HT1080 (cell line): ENCODE measurements around the gene NPTXR. TPM values are rescaled to one million over a fixed set of nuclear protein-coding genes. Genes with fewer than 3 reads are reported as not detected.

Experiments
- DNase-seq: peaks from one replicate; pipeline ENCODE4 v3.0.0-alpha.2; 2015; ENCODE audit warnings: low read depth
- total RNA-seq: library from RNA; depleted of rRNA; stranded (reverse); fragments of >200 nt; shearing (Covaris generic); gene quantifications from 2 replicates; pipeline ENCODE4 v1.2.3, GENCODE V29; 2014

NPTXR gene
- total RNA-seq, 1 experiment from 2014 or later = 2.9 TPM

DNA sequence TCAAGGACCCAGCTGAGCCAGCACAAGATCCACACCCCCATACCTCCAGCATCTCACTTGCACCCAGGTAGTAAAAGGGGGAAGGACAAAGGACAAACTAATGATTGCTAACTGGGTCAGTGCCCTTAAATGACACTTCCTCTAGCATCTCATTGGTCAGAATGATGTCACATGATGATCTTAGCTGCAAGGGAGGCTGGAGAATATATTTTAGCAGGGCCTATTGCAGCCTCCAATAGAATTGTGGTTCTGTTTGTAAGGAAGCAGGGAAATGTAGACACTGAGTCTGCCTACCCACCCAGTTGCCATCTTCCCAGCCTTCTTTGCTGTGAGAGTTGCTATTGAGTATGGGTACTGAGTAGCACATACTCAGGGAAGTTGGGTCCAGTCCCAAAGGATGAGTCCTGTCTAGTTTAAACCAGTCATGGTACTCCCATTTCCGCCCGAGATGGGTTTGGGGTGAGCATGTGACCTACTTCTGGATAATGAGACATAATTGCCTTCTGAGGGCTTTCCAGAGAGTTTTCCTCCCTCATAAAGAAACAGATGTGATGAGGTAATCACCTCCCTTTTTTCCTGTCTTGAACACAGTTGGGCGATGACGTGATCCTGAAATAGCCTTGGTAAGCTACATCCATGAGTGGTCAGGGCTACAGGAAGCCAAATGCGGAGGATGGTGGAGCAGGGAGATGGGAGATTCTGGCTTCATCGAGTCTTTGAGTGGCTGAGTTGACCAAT lies 44.4 kb downstream of the NPTXR start:
- DNase-seq = peak; percentile 64

DNA sequence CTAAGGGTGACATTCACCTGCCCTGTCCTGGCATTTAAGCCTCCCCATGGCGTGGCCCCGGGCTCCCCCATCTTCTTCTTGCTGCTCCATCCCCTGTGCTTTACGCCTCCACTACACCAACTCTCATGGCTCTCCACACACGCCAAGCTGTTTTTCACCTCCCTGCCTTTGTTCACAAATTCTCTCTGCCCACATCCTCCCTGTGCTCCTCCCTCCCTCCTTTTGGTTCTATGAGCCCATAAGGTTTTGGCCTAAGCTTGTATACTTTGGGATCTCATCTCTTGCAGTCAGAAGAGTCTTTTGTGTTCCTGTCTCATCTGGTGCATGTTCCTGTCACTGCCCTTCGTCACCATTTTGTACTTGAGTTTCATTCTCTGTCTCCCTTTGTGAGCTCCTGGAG lies 45.3 kb downstream of the NPTXR start:
- no peak for DNase-seq

DNA sequence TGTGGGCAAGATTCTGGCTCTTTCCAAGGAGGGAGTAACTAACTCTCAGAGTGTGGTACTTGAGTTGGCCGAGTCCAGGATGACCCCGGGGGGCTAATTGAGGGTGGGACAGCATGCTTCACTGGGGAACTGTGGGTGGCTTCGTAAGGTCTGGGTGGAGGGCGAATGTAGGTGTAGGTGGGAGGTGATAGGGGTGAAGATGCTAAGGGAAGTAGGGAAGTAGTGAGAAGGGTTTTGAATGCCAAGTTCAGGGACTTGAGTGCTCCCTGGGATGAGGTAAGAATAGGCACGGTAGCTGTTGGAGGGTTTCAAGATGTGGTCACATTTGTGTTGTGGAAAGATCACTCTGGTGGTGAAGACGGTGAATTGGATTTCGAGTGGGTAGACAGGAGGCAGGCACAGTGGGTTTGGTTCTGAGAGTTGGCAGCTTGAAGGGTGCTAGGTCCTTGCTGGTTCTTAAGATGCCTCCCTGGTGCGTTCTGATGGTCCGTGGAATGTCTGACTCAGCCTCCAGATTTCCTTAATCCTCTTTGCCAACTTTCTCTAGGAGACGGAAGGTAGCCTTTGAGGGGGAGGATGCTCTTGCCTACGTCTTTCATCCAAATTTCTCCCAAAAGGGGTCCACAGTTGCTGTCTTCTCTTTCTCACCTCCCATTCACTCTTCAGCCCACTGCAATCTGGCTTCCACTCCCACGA lies 47.4 kb downstream of the NPTXR start:
- DNase-seq = peak; percentile 26

DNA sequence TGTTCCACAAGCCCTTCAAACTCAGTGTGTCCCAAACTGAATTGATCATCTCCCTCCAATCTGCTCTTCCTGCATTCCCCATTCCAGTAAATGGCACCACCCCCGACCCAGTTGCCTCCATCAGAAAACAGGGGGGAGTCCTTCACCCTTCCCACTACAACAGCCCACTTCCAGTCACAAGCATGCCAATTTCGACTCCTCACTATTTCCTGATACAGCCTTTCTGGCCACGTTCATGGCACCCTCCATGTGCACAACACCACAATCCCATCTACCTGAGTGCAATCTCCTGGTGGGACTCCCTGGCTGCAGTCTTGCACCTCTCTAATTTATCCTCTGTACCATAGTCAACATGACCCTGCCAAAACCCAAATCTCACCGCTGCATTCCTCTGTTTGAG lies 48.3 kb downstream of the NPTXR start:
- no peak for DNase-seq

DNA sequence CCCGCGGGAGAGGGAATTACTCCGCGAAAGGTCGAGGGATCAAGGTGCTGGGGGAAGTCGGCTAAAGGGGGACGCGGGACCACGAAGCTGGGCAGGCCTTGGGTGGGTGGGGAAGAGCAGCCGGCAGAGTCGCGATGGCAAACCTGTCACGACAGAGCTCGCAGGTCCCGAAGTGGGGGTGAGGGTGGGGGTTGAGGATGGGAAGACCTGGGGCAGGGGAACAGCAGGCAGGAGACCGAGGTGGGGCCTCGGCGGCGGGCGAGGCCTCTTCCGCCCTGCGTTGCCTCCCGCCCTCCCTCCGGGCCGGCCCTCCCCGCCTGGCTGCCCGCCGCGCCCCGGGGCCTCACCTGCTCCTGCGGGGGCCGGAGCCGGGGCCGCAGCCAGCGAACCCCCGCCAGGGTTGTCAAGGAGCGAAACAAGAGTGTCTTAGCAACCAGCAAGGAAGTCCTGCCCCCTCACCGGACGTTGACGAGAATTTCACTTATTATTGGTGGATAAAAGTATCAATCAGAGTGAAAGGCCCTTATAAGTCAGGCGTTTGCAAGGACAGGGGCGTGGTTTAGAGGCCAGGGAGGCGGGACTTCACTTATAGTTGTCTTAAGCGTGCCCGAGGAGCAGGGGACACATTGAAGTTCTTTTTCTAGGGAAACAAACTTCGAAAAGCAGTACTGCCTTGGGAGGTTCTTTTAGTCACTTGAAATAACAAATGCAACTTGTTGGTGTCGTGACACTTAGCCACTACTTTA lies 49.9 kb downstream of the NPTXR start, which contains the start of gene DNAL4:
DNAL4 (minus strand) TSS at position 423 of the 746 bp plus-strand sequence. CDS start 11,412 bp downstream, outside the sequence.
- peak; percentile 96 for DNase-seq

DNA sequence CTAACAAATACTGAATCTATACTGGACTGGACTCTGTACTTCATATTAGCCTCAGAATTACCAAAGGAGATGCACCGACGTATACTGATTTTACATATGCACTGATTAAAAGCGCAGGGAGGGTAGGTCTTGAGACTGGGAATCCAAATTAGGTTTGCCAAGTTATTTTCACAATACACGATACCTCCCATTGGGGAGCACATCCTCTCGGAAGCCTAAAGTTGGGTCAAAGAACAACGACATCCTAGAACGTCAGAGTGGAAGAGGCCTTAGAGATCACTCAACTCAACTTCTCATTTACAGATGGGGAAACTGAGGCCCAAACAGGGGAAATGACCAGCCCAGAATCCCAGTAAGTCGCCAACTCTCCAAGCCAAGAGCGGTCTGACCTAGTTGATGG lies 50.5 kb downstream of the NPTXR start:
- no peak for DNase-seq

DNA sequence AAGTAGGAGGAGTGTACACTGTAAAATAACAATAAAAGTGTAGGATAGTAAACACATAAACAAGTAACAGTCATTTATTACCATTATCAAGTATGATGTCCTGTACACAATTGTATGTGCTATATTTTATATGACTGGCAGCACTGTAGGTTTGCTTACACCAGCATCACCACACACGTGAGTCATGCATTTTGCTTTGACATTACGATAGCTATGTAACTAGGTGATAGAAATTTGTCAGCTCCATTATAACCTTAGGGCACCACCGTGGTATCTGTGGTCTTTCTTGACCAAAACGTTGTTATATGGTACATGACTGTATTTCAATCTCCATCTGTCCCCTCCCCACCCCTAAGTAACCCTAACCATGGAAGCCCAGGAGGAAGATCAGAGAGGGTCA lies 51.0 kb downstream of the NPTXR start:
- DNase-seq = peak; percentile 32

DNA sequence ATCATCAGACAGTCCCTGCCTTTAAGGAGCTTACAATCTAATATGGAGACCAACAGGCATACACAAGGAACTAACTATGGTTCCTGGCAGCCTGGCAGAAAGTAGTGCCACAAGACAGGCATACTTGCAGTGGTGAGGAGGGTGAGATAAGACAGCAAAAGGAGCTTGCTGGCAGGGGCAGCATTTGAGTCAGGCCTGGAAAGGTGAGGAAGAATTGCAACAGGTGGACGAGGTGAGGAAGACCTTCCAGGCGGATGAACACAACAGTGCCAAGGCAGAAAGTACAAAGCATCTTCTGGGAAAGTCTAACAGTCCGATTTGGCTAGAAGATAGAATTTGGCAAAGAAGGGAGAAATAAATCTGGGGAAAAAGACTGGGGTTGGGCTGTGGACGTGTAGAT lies 54.2 kb downstream of the NPTXR start:
- DNase-seq = no peak

DNA sequence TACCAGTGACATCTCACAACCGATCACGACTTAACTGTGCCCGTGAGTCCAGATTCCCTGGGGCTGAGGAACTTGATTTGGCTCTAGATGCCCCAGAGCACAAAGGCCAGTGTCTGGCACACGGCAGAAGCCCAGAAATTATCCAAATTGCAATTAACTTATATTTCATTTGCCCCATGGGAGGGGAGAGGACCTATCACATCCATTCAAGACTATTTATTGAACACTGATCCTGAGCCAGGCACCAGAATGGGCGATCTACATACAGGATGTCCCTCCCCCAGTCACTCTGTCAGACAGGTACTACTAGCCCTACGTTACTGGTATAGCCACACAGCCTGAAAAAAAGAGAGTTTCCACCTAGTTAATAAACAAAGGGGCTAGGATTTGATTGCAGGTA lies 55.0 kb downstream of the NPTXR start:
- no peak for DNase-seq

DNA sequence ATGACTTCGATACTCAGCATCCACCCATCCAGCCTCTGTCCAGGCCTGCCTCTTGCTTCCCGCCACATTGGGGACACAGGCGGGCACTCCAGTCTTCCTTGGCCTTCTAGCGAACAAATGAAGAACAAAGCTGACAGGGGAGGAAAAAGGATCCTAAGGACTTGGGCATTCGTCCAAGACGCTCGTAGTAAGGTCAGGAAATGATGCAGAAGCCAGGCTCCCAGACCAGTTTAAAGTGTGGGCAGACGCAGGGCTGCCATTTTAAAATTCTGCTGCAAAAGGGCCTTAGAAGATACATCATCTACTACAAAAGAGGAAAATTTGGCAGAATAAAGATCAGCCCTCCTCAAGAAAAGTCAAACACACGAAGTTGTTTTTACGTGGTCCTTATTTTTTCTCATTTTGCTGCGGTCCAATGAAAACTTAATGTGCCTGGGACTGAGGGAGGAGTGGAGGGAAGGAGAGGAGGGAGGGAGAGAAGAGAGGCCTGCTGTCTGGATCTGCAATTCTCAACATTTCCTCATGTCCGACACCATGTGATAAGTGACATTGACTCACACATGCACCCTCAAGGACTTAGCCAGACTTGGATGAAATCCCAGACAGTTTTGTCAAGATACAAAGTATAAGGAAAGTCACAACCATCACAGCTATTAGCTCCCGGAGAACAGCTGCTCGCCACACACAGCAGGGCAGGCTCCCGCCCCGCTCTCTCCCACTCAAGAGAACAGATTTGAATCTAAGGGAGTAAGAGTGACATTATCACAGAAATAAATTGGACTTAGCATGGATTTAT lies 55.6 kb downstream of the NPTXR start:
- DNase-seq = peak; percentile 34

DNA sequence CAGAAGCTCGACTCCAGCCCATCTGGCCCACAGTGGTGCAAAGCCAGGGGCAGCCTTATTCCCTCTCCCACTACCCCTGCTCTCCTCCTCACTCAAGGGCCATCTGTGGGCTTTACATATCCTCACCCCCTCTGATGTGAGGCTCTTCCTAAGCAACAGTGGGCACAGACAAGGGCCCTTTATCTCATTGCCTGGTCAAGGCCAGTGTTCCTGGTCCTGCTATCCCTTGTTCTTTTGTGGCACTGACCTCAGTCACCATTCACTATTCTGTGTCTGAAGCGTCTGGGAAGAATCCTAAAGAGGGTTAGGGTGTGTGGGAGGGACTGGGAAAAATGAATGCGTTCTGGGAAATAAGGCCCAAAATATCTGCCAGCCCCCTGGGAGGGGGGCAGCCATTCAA lies 57.2 kb downstream of the NPTXR start:
- DNase-seq = no peak

DNA sequence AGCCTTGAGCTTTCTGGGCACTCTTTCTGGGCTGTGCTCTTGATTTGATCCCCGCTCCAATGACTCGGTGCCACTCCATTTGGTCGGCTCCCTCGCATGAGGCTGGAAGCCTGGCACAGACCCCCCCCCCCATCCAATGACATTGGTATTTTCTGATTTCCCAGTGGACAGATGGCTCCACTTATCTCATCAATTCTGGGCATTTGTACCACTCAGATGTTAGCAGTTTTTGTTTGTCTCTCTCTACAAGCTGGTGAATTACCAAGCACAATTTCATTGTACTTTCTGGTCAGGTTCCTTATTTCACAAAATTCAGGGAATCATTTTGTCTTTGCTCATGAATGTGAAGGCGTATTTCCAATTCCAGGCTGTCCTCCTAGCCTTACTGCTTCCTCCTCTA lies 59.0 kb downstream of the NPTXR start:
- no peak for DNase-seq

DNA sequence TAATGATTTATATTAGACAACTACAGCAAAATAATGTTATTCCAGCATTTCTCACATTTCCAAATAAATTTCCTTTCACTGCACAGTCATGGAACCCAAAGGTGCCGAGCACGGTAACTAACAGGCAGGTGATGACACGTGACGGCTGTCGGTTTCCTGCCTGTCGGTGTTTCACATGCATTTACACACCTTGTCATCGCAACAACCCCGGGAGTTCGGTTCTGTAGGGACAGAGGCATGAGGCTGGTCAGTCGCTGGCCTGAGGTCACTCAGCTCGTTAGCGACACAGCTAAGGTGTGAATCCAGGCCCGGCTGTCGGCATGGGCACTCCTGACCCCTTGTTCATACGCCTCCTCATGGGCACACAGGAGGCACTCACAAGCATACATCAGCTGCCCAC lies 59.8 kb downstream of the NPTXR start:
- no peak for DNase-seq

DNA sequence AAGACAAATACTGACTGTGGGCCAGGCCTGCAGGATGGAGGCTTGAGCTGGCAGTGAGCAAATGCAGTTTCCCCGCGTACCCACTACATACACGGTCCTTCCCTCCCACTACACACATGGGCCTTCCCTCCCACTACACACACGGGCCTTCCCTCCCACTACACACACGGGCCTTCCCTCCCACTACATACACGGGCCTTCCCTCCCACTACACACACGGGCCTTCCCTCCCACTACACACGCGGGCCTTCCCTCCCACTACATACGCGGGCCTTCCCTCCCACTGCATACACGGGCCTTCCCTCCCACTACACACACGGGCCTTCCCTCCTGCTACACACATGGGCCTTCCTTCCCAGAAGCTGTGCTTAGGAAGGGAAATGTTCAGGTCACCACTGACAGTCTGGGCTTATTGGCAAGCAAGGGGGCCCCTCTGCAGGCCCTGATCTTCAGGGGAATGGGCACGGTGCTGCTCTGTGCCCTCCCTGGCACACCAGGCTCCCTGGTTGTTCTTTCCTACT lies 60.7 kb downstream of the NPTXR start:
- no peak for DNase-seq

DNA sequence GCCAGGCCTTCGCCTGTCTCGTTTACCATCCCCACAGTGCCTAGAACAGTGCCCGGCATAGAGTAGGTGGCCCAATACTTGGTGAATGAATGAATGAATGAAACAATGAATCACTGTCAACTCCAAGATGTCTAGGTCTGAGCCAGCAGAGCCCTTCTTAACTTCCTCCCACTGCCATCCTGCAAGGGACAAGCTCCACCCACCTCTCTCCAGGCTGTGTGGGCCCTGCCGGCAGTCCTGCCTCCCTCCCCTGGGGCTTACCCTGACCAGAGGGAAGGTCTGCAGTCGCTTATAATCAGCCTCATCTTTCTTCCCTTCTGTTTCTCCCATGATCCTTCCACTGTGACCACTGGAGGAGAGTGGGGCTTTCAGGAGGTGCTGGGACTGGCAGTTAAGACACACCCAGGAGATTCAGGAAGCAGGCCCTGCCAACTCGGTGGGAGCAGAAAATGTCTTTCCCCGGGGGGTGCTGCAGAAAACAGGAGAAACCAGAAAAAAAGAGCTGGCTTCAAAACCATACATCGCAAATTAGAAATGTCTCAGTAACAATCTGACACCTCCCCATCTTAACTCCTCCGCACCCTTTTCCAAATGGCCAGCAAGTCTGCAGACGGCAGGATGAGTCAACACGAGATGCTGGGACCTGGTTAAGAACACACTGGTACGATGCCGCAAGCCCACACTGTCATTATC lies 61.3 kb downstream of the NPTXR start:
- peak; percentile 46 for DNase-seq

DNA sequence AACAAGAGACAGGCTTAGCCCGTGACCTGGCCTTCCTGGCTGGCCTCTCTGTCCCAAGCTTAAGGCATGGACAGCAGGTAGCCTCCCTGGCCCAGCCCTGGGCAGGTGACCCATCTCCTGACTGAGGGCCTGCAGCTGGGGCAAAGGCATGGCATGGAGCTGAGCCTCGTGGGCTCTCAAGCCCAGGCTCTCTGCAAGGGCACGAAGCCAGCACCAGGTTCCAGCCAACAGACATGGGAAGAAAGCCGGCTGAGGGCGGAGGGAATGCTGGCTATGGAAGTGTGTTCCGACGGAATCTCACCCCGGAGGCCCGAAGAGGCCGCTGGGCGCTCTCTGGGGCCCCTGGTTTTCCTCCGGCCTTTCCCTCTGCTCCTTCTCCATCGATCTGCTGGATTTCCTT lies 62.8 kb downstream of the NPTXR start:
- DNase-seq = no peak

DNA sequence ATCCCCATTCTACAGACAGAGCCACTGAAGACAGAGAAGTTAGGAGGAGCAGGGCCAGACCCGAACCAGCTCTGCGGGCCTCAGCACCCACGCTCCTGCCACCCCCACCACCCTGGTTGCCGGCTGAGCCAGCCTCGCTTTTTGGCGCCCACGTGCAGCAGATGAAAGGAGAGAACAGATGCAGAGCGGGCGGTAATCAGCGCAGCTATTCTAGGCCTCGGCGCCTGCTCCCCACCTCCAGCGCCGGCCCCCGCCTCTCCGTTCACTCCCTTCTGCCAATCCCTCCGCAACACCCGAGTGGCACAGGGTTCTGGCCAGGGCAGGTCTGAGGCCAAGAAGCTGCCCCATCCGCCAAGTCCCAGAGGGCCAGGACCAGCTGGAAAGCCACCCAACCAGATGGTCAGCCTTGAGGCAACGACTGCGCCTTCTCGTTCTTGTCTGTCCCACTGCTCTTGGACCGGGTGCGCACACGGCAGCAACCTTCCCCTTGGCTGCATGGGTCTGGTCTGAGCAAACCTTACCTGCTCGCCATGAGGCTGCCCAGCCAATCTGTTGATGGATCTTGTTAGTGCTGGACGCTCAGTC lies 66.6 kb downstream of the NPTXR start:
- DNase-seq = no peak

DNA sequence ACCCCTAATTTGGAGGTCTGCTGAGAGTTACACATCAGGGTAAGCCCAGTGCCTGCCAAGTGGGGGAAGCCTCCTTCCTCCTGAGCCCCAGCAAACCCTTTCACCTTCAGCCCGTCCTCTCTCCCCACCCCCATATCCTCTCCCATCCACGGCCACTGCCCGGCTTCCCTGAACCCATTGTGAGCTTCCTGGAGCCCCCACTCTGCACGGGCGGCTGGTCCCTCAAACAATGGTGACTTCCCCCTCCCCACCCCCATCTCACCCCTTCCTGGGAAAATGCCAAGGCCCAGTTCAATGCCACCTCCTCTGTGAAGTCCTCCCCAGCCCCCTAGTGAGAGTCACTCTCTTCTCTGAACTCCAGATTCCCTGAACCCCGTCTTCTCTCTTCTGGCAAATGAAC lies 67.7 kb downstream of the NPTXR start:
- DNase-seq = no peak

DNA sequence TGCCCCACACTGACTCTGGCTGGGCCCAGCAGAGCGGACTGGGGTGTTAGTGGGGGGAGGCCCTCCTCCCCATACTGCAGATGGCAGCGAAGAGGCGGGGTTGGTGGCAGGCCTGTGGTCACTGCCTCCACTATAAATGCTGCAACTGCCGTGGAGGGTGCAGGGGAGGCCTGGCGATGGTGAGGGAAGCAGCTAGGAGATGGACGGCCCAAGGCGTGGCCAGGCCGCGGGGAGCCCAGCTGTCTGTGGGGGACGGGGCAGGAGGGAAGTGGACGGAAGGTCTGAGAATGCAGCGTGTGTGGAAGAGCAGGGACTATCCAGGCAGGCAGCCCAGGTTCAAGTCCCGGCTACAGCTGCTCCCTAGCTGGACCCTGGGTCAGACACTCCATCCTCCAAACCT lies 68.2 kb downstream of the NPTXR start:
- DNase-seq = no peak

DNA sequence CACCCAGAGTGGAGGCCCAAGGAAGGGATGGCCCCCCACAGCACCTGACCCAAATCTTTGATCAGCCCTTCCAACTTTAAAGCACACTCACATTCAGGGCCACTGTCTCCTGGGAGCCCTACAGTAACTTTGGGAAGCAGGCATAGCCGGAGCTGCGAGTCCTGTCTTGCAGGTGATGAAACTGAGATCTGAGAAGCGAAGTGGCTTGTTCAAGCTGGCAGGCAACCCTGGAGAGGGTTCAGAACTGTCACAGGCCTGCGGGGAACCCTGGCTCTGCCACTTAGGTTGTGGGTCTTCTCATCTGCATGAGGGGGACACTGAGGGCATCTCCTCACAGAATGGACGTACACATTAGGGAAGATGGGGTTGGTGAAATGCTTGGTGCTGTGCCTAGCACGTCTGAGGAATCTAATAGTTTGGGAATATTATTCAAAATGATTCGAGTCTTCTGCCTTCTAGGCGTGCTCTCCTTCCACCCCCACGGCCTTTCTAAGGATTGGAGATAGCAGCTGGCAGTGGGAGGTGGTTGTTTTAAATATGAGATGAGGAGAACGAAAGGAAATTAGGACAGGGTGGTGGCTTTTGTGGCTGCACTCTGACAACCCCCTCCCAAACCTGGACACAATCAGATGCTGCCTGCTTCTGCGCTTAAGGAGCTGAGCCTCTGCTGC lies 69.2 kb downstream of the NPTXR start:
- DNase-seq = no peak
